Ovary (tissue), 9 donors: ENCODE data around the gene BBX. TPM values are rescaled to one million over a fixed set of nuclear protein-coding genes. Genes with fewer than 3 reads are reported as not detected.
"Not testable (repeated sequence)": the region's sequence is repeated elsewhere in the genome, so short reads cannot be mapped to it uniquely, and the experiment has no call there.

Experiments
- DNase-seq, 5 donors: peaks; one replicate each; pipeline ENCODE4 v3.0.0-alpha.2; 2019 to 2020
- H3K27ac ChIP-seq, 2 donors: fragments of 200-600 bp; one replicate each; pipeline versions ENCODE4 v1.5.1 to v1.8.0; 2019 to 2022
- H3K27me3 ChIP-seq: fragments of 200-600 bp; one replicate; pipeline ENCODE4 v1.8.0; 2022
- H3K36me3 ChIP-seq: fragments of 200-600 bp; sonication (generic); one replicate; pipeline ENCODE4 v1.5.1; 2019
- H3K4me1 ChIP-seq: one replicate; pipeline ENCODE4 v1.8.1; 2013; ENCODE audit warnings: mild to moderate bottlenecking, moderate library complexity; ENCODE audit not compliant: insufficient read depth
- H3K4me3 ChIP-seq: fragments of 200-600 bp; sonication (generic); one replicate; pipeline ENCODE4 v1.5.1; 2017
- H3K9me3 ChIP-seq, 2 donors: fragments of 200-600 bp in 1 of 2; sonication (generic) in 1 of 2; one replicate each; pipeline versions ENCODE4 v1.5.1 to v1.8.1; 2013 to 2019; ENCODE audit warnings: mild to moderate bottlenecking in 1 of 2, moderate library complexity in 1 of 2
- EP300 ChIP-seq: sonication (generic); formaldehyde crosslinking; IDR thresholded peaks from one replicate; pipeline ENCODE4 v1.6.1; 2017; ENCODE audit warnings: antibody characterized with exemption
- POLR2A ChIP-seq: fragments of 450-650 bp; IDR thresholded peaks from one replicate; pipeline ENCODE4 v1.6.1; 2017; ENCODE audit warnings: antibody characterized with exemption, mild to moderate bottlenecking, moderate library complexity
- WGBS, 3 donors: extraction: QIAGEN DNeasy Blood & Tissue Kit in 1 of 3; methylation state at CpG; one replicate each; pipeline versions ENCODE4 v1.1.5 to v1.1.7; 2013 to 2017; 5-methylcytosine and 5-hydroxymethylcytosine counted together
- intact Hi-C, 4 donors: fragments of 100-400 bp; cut with DNase I; formaldehyde crosslinking; loops; one replicate each; pipeline versions ENCODE4 v1.11.0 to v1.15.1; 2022 to 2023
- polyA plus RNA-seq, 2 donors: library from polyadenylated mRNA; stranded (reverse); fragments of 200-250 nt in 1 of 2; fragments of 350-450 nt in 1 of 2; fragmentation: Illumina TruSeq in 1 of 2; extraction: RNeasy Lipid Tissue Mini Kit (QIAGEN cat#74804) in 1 of 2; gene quantifications; one replicate each; pipeline ENCODE4 v1.2.3, GENCODE V29; 2013 to 2014
- total RNA-seq, 7 donors: library from RNA; depleted of rRNA in 2 of 7; stranded (reverse); fragments of >200 nt in 2 of 7; fragmentation: NEBNext Ultra II Directional in 3 of 7; extraction: Animal tissue kit (Norgen Biotek cat#: 25700) in 3 of 7; gene quantifications; one replicate each; pipeline versions ENCODE4 v1.1.0 to v1.2.4, GENCODE V29; 2016 to 2023
- TF ChIP-seq, protein P1 (sequence below), 3 donors: fragments of 450-650 bp in 2 of 3; fragments of 200-600 bp in 1 of 3; IDR thresholded peaks; one replicate each; pipeline versions ENCODE4 v1.5.1 to v1.8.0; 2016 to 2022; ENCODE audit warnings: antibody characterized with exemption in 3 of 3, mild to moderate bottlenecking in 1 of 3
- donor health status: DM: no; HTN: no; CAD: no; lungs with moderate emphysema.
- donor health status: DM: no; HTN: no; CAD: no.
- donor health status: Bipolar disorder and iron deficiency.
- donor health status: DM: yes; HTN: yes; CAD: no.
- donor health status: DM: no; HTN: no; CAD: no.
- donor health status: DM: yes; HTN: yes; CAD: no.

Gene BBX
- total and polyA plus RNA-seq, 9 donors: 15.8 to 114 (median 86.3) TPM

DNA sequence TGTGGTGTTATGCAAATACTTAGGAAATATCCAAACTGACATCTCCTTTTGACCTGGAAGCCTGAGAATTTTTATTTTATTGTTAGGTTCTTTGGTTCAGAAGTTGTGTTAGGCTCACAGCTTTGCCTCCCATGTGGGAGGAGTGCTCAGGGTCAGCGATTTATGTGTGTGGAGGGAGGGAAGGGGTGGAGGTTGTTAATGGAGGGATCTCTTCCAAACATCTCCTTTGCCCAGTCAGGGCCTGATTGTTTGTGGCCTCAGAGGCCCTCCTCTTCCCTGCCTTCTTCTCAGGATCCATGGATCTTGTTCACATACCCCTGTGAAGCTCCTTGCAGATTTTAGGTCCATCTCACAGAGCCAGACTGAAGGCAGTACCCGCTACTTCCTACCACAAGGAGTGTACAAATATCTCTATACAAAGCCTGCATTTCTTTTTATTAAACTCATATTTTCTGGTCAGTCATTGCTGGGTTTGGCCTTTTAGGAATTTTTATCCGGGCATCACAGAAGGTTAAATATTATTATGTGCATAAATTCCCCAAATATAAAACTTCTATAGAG is 40.3 kb downstream of the BBX start:
- H3K4me1 ChIP-seq: peaks cover 8% of the 10 kb centered on the region
- 51 to 58% (median 53%) methylated on average over 3 of the region's 3 CpGs for WGBS, 3 donors
- DNase-seq: no peak
- intact Hi-C loops: loop anchor here in 1 of 4 donors (5.0 kb wide), 1 partner anchor 226 kb away; no protein-coding TSS in a partner anchor
- no peaks in the 10 kb centered on the region for H3K9me3 ChIP-seq
- no peaks in the 10 kb centered on the region for H3K27me3 ChIP-seq
- H3K27ac ChIP-seq: no peak overlapping the region
- TF ChIP-seq, protein P1, sequence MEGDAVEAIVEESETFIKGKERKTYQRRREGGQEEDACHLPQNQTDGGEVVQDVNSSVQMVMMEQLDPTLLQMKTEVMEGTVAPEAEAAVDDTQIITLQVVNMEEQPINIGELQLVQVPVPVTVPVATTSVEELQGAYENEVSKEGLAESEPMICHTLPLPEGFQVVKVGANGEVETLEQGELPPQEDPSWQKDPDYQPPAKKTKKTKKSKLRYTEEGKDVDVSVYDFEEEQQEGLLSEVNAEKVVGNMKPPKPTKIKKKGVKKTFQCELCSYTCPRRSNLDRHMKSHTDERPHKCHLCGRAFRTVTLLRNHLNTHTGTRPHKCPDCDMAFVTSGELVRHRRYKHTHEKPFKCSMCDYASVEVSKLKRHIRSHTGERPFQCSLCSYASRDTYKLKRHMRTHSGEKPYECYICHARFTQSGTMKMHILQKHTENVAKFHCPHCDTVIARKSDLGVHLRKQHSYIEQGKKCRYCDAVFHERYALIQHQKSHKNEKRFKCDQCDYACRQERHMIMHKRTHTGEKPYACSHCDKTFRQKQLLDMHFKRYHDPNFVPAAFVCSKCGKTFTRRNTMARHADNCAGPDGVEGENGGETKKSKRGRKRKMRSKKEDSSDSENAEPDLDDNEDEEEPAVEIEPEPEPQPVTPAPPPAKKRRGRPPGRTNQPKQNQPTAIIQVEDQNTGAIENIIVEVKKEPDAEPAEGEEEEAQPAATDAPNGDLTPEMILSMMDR (IDR thresholded peaks at IDR 0.05): no peak
- TF ChIP-seq POLR2A: no peak
- TF ChIP-seq EP300: no peak
- H3K4me3 ChIP-seq: no peak overlapping the region
- no peaks in the 10 kb centered on the region for H3K36me3 ChIP-seq

DNA sequence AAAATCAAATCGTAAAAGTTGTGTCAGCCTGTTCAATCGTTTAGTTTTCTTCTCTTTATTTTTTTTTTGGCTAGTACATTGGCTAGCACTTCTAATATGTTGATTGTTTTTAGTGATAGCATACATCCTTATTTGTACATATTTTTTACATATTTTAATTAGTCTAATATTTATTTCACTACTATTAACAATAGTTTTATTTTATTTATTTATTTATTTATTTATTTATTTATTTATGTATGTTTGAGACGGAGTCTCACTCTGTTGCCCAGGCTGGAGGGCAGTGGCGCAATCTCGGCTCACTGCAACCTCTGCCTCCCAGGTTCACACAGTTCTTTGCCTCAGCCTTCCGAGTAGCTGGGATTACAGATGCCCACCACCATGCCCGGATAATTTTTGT is 42.5 kb downstream of the BBX start:
- H3K27me3 ChIP-seq, H3K4me3 ChIP-seq, DNase-seq, H3K9me3 ChIP-seq, H3K4me1 ChIP-seq, intact Hi-C loops, H3K36me3 ChIP-seq, H3K27ac ChIP-seq: not testable (repeated sequence)
- 97% methylated on average over 7 of the region's 7 CpGs for WGBS, 3 donors

DNA sequence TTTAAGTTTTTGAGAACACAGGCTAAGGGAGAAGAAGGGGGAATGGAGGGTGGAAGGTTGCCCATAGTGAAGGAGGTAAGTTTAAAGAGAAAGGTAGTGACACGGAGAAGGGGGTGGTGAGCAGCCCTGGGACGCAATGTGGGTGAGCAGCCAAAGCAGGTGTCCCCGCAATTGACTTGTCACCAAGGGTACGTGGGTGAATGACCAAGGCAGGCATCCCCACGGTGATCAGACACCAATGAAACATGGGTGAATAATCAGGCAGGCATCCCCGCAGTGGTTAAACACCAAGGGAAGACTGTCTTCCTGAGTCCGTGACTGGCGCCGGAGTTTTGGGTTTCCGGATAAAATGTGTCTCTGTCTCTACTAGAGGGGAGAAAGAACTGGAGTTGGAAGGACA is 48.3 kb downstream of the BBX start:
- not testable (repeated sequence) for DNase-seq, H3K27ac ChIP-seq, H3K27me3 ChIP-seq, H3K4me1 ChIP-seq, H3K9me3 ChIP-seq, H3K4me3 ChIP-seq, H3K36me3 ChIP-seq
- WGBS, 3 donors: 93 to 94% (median 93%) methylated on average over 10 of the region's 10 CpGs
- intact Hi-C loops: loop anchor here in 1 of 4 donors (5.0 kb wide), 1 partner anchor 1261 kb away; no protein-coding TSS in a partner anchor

DNA sequence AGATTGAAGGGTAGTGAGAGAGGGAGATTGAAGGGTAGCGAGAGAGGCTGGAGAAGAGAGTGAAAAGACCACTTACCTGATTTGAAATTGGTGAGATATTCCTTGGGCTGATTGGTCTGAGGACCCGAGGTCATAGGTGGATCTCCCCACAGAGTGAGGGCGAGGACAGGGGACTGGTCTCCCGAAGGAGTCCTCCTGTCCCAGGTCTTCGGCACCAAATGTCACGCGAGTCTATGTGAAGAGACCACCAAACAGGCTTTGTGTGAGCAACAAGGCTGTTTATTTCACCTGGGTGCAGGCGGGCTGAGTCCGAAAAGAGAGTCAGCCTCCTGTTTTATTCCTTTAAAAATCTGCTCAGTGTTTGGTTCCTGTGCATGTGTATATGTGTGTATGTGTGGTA is 48.7 kb downstream of the BBX start:
- H3K9me3 ChIP-seq, H3K4me1 ChIP-seq, H3K27ac ChIP-seq, H3K27me3 ChIP-seq, H3K36me3 ChIP-seq, H3K4me3 ChIP-seq, DNase-seq: not testable (repeated sequence)
- 94 to 96% (median 94%) methylated on average over 9 of the region's 9 CpGs for WGBS, 3 donors
- intact Hi-C loops: loop anchor here in 1 of 4 donors (5.0 kb wide), 1 partner anchor 1261 kb away; no protein-coding TSS in a partner anchor

DNA sequence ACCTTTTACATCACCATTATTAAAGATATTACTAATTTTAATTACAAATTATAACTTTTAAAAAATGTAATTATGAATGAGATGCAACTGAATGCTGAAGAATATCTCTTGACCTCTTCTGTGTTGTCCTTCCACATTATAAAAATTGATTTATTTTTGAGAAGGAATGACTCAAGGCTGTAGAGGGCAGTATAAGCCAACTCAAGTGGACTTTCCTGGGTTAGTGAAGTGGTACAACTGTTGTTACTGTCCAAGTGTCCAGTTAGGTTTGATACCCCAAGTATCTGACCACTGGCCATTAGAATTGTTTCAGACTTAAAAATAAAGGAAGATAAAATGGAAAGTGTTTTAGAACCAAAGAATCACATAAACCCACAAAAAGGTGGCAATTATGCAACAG is 51.9 kb downstream of the BBX start:
- Histone ChIP-seq H3K27me3 (no peaks in the 10 kb centered on the region), H3K36me3 (no peaks in the 10 kb centered on the region), H3K4me3 (no peak overlapping the region), H3K27ac (no peak overlapping the region), H3K4me1 (no peaks in the 10 kb centered on the region), H3K9me3 (no peaks in the 10 kb centered on the region)
- intact Hi-C loops: loop anchor here in 1 of 4 donors (5.0 kb wide), 1 partner anchor 1258 kb away; no protein-coding TSS in a partner anchor
- no peak for DNase-seq
- TF ChIP-seq EP300: no peak
- TF ChIP-seq POLR2A: no peak
- TF ChIP-seq, protein P1 (IDR thresholded peaks at IDR 0.05): no peak

DNA sequence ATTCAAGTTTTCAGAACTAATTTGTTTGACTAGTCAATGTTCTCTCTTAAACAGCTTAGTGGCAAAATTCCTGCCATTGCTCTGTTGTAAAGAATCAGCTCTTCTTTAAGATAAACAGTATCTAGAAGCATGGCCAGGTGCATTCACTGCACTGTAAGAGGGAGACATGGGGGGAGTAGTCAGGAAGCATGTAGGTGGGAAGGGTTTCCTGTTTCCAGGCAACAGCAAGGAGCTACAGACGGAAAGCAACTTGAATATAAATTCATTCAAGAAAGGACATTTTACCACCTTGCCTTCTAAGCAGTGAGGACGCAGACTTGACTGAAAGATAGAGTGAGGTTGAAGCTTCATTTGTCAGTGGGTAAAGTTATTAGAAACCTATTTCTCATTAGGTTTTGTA is 55.3 kb downstream of the BBX start:
- Histone ChIP-seq H3K9me3 (no peaks in the 10 kb centered on the region), H3K27me3 (no peaks in the 10 kb centered on the region), H3K4me3 (no peak overlapping the region), H3K27ac (no peak overlapping the region), H3K4me1 (no peaks in the 10 kb centered on the region), H3K36me3 (no peaks in the 10 kb centered on the region)
- DNase-seq: no peak
- WGBS, 3 donors: 87 to 92% (median 90%) methylated on average over 2 of the region's 2 CpGs
- TF ChIP-seq EP300 (no peak), POLR2A (no peak)
- TF ChIP-seq, protein P1 (IDR thresholded peaks at IDR 0.05): no peak
- intact Hi-C loops: no loop called here
